Endothelial cell of umbilical vein (primary cell): Measurements from ENCODE around the gene PLA2G15. TPM values are rescaled to one million over a fixed set of nuclear protein-coding genes. Genes with fewer than 3 reads are reported as not detected.

ENCODE experiments used
- BruUV-seq: library from RNA; stranded (reverse); fragments of 400-500 nt; replicated peaks from 2 replicates; lab custom pipeline; 2021; lab: Mats Ljungman, UMichigan
- CTCF ChIA-PET: fragments of 300-600, 350-600 bp; sonication (Branson Sonifier 250); formaldehyde crosslinking; loops from one replicate; lab custom pipeline; 2021; ENCODE audit warnings: antibody characterized with exemption, inconsistent platforms; lab: Charles Lee
- POLR2A ChIA-PET: fragments of 300-600, 350-600 bp; sonication (Branson Sonifier 250); formaldehyde crosslinking; loops from one replicate; lab custom pipeline; 2021; ENCODE audit warnings: antibody characterized with exemption, inconsistent platforms; lab: Charles Lee
- DNase-seq: peaks from one replicate; pipeline ENCODE4 v3.0.0-alpha.2; 2011; ENCODE audit warnings: low read depth, low spot score
- FAIRE-seq: peaks from 2 replicates; lab custom pipeline; 2011; peaks lifted over from hg19 to GRCh38; lab: Jason Lieb, UNC
- H2AFZ ChIP-seq: 2 replicates; pipeline ENCODE4 v1.6.0; 2012; ENCODE audit warnings: low read depth, low read length, control low read depth, inconsistent platforms
- H3K27ac ChIP-seq: 2 replicates; pipeline ENCODE4 v1.5.1; 2011; ENCODE audit warnings: low read depth, mild to moderate bottlenecking, control low read depth, low read length, moderate library complexity; ENCODE audit not compliant: insufficient read depth
- H3K27me3 ChIP-seq, 2 experiments: 2 replicates each; pipeline versions ENCODE4 v1.6.0 to v1.6.1; 2011; ENCODE audit warnings: low read length in 2 of 2, mixed read lengths in 1 of 2; ENCODE audit not compliant: control insufficient read depth in 2 of 2, insufficient read depth in 2 of 2
- H3K36me3 ChIP-seq, 2 experiments: 2 replicates in 1 of 2; 3 replicates in 1 of 2; pipeline ENCODE4 v1.5.1; 2011; ENCODE audit warnings: low read length in 2 of 2, mild to moderate bottlenecking in 1 of 2, moderate library complexity in 1 of 2; ENCODE audit not compliant: control insufficient read depth in 2 of 2, insufficient read depth in 2 of 2; ENCODE audit errors: extremely low read depth in 1 of 2
- H3K4me1 ChIP-seq: 3 replicates; pipeline ENCODE4 v1.5.1; 2011; ENCODE audit warnings: mild to moderate bottlenecking, low read length; ENCODE audit not compliant: control insufficient read depth, insufficient read depth; ENCODE audit errors: extremely low read depth
- H3K4me2 ChIP-seq: 2 replicates; pipeline ENCODE4 v1.6.1; 2011; ENCODE audit warnings: low read length, control low read depth, mixed read lengths; ENCODE audit not compliant: insufficient read depth
- H3K4me3 ChIP-seq, 3 experiments: fragments of 200-600 bp in 1 of 3; sonication (generic), shearing (Covaris generic) in 1 of 3; replicated peaks in 1 of 3; 2 replicates each; pipeline ENCODE4 v1.5.1; 2011 to 2016; ENCODE audit warnings: control low read depth in 3 of 3, low read length in 3 of 3, mild to moderate bottlenecking in 2 of 3, inconsistent platforms in 1 of 3, low read depth in 1 of 3, moderate library complexity in 1 of 3; ENCODE audit not compliant: insufficient read depth in 1 of 3
- H3K79me2 ChIP-seq: 2 replicates; pipeline ENCODE4 v1.6.0; 2012; ENCODE audit warnings: low read length, inconsistent platforms; ENCODE audit not compliant: control insufficient read depth, insufficient read depth
- H3K9ac ChIP-seq: replicated peaks from 2 replicates; pipeline ENCODE3; 2011; ENCODE audit warnings: low read length, control low read depth; ENCODE audit not compliant: insufficient read depth; ENCODE audit errors: extremely low read depth
- H3K9me1 ChIP-seq: replicated peaks from 3 replicates; pipeline ENCODE4 v1.6.0; 2011; ENCODE audit warnings: mild to moderate bottlenecking, low read length; ENCODE audit not compliant: control insufficient read depth, insufficient read depth; ENCODE audit errors: extremely low read depth
- H3K9me3 ChIP-seq: replicated peaks from 2 replicates; pipeline ENCODE4 v1.5.1; 2012; ENCODE audit warnings: low read length, inconsistent platforms; ENCODE audit not compliant: control insufficient read depth, insufficient read depth
- H4K20me1 ChIP-seq: replicated peaks from 2 replicates; pipeline ENCODE3; 2011; ENCODE audit warnings: mild to moderate bottlenecking, low read length; ENCODE audit not compliant: control insufficient read depth, insufficient read depth; ENCODE audit errors: extremely low read depth
- EZH2 ChIP-seq: IDR thresholded peaks from 2 replicates; pipeline ENCODE4 v1.6.1; 2012; ENCODE audit warnings: borderline replicate concordance, low read depth, mild to moderate bottlenecking, moderate library complexity, low read length, inconsistent platforms; ENCODE audit not compliant: severe bottlenecking
- FOS ChIP-seq: IDR thresholded peaks from 2 replicates; pipeline ENCODE4 v1.6.1; 2011; ENCODE audit warnings: mild to moderate bottlenecking, low read length, moderate library complexity, borderline replicate concordance; ENCODE audit not compliant: insufficient read depth
- GATA2 ChIP-seq: IDR thresholded peaks from 2 replicates; pipeline ENCODE4 v1.7.0; 2011; ENCODE audit warnings: low read depth, mild to moderate bottlenecking, moderate library complexity, mixed read lengths, low read length; ENCODE audit not compliant: insufficient read length, insufficient read depth
- JUN ChIP-seq: IDR thresholded peaks from 2 replicates; pipeline ENCODE4 v1.6.1; 2011; ENCODE audit warnings: borderline replicate concordance, low read depth; ENCODE audit not compliant: insufficient read length, insufficient read depth
- MYC ChIP-seq: IDR thresholded peaks from one replicate; pipeline ENCODE4 v1.6.1; 2011; ENCODE audit warnings: mild to moderate bottlenecking, low read depth, low read length
- POLR2A ChIP-seq: IDR thresholded peaks from 2 replicates; pipeline ENCODE4 v1.6.1; 2012; ENCODE audit warnings: low read depth, mild to moderate bottlenecking, control low read depth, low read length
- POLR2AphosphoS5 ChIP-seq: IDR thresholded peaks from 2 replicates; pipeline ENCODE4 v1.6.1; 2012; ENCODE audit warnings: low read depth, mild to moderate bottlenecking, control low read depth, low read length, moderate library complexity; ENCODE audit not compliant: insufficient read depth
- dilution Hi-C: fragments of 300-500 bp; cut with MboI; formaldehyde crosslinking; loops from one replicate; pipeline ENCODE4 v1.15.0; 2019; ENCODE audit warnings: low sequenced_read_pairs; ENCODE audit not compliant: extremely low pct_ligation_motif_present
- intact Hi-C: fragments of 100-400 bp; cut with micrococcal nuclease; formaldehyde crosslinking; loops from one replicate; pipeline ENCODE4 v1.10.0; 2022
- polyA plus RNA-seq, 4 experiments: library from polyadenylated mRNA; depleted of rRNA in 3 of 4; stranded (reverse) in 3 of 4; unstranded in 1 of 4; fragments of >200 nt; gene quantifications; 2 replicates each; pipeline versions ENCODE4 v1.2.1 to v1.2.3, GENCODE V29; 2011 to 2012; ENCODE audit warnings: missing spikeins in 1 of 4
- total RNA-seq: library from RNA; stranded (reverse); gene quantifications from 2 replicates; pipeline ENCODE4 v1.2.3, GENCODE V29; 2021
- TF ChIP-seq, protein P1 (sequence below): IDR thresholded peaks from 2 replicates; pipeline ENCODE4 v1.6.1; 2011; ENCODE audit not compliant: insufficient read depth, insufficient read length
- TF ChIP-seq, protein P2 (sequence below), 2 donors: IDR thresholded peaks; 1 replicate in 1 of 2; 2 replicates in 1 of 2; pipeline ENCODE4 v1.5.1; 2011; ENCODE audit warnings: low read length in 2 of 2, mild to moderate bottlenecking in 2 of 2, moderate library complexity in 2 of 2, control low read depth in 1 of 2, inconsistent platforms in 1 of 2, low read depth in 1 of 2; ENCODE audit not compliant: insufficient read depth in 1 of 2; ENCODE audit errors: extremely low read depth in 1 of 2

The PLA2G15 gene
- total and polyA plus RNA-seq, 2 donors (not counting 3 experiments of a cell fraction or from before 2014, with no cell fraction given): 24.3 to 41.8 TPM

DNA sequence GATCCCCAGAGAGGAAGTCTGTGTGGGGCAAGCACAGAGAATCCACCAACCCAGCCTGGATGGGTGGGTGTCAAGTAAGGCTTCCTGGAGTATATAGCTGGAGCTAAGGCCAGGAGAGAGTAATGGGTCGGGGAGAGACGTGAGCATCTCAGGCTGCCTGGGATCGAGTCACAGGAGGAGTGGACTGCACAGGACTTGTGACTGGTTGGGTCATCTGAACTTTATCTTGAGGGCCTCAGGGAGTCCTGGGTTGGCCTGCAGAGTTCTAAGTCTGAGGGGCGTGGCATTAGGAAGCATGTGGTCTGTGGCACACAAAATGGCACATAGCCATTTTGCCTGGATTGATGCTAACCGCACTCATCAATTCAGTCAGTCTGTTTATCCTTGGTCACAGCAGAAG, 1.5 kb downstream of the PLA2G15 start:
- H3K4me1 ChIP-seq: peaks cover 9% of the 10 kb centered on the region
- FAIRE-seq (no peak), DNase-seq (no peak)
- H3K79me2 ChIP-seq: no peaks in the 10 kb centered on the region
- POLR2A ChIA-PET: no interaction called here
- H3K4me2 ChIP-seq: no peak overlapping the region
- H3K27me3 ChIP-seq: no peaks in the 10 kb centered on the region
- no peaks in the 10 kb centered on the region for H4K20me1 ChIP-seq
- H3K27ac ChIP-seq: no peak overlapping the region
- H2AFZ ChIP-seq: no peak overlapping the region
- H3K36me3 ChIP-seq: peaks cover 0 to 2% of the 10 kb centered on the region in 2 experiments
- dilution Hi-C loops (no loop called here), intact Hi-C loops (no loop called here)
- BruUV-seq: no TSS peak
- H3K9ac ChIP-seq: no peak overlapping the region
- CTCF ChIA-PET: interaction anchor here (0.7 to 1.3 kb wide), 2 partner anchors 15 to 16 kb away, joined by 3 read pairs; no protein-coding TSS in a partner anchor
- H3K9me1 ChIP-seq: no peaks in the 10 kb centered on the region
- TF ChIP-seq POLR2A (no peak), GATA2 (no peak), MYC (no peak), POLR2AphosphoS5 (no peak), EZH2 (no peak), JUN (no peak), FOS (no peak)
- TF ChIP-seq, protein P1, sequence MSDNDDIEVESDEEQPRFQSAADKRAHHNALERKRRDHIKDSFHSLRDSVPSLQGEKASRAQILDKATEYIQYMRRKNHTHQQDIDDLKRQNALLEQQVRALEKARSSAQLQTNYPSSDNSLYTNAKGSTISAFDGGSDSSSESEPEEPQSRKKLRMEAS: no peak
- TF ChIP-seq, protein P2, sequence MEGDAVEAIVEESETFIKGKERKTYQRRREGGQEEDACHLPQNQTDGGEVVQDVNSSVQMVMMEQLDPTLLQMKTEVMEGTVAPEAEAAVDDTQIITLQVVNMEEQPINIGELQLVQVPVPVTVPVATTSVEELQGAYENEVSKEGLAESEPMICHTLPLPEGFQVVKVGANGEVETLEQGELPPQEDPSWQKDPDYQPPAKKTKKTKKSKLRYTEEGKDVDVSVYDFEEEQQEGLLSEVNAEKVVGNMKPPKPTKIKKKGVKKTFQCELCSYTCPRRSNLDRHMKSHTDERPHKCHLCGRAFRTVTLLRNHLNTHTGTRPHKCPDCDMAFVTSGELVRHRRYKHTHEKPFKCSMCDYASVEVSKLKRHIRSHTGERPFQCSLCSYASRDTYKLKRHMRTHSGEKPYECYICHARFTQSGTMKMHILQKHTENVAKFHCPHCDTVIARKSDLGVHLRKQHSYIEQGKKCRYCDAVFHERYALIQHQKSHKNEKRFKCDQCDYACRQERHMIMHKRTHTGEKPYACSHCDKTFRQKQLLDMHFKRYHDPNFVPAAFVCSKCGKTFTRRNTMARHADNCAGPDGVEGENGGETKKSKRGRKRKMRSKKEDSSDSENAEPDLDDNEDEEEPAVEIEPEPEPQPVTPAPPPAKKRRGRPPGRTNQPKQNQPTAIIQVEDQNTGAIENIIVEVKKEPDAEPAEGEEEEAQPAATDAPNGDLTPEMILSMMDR (IDR thresholded peaks at IDR 0.05; ENCODE audit: extremely low read depth in 1 of 2, insufficient read depth in 1 of 2, low read depth in 1 of 2, low read length in 2 of 2): no peak
- no peaks in the 10 kb centered on the region for H3K9me3 ChIP-seq
- H3K4me3 ChIP-seq: no peak overlapping the region
